NT2/D1 (cell line): ENCODE results near the gene ZFPL1.

ENCODE experiments used
- YY1 ChIP-seq: IDR thresholded peaks from 2 replicates; pipeline ENCODE4 v1.6.1; 2011; ENCODE audit not compliant: insufficient read length, insufficient read depth
- ZNF274 ChIP-seq: IDR thresholded peaks from 2 replicates; pipeline ENCODE4 v1.6.1; 2011; ENCODE audit warnings: mild to moderate bottlenecking, low read depth, low read length

DNA sequence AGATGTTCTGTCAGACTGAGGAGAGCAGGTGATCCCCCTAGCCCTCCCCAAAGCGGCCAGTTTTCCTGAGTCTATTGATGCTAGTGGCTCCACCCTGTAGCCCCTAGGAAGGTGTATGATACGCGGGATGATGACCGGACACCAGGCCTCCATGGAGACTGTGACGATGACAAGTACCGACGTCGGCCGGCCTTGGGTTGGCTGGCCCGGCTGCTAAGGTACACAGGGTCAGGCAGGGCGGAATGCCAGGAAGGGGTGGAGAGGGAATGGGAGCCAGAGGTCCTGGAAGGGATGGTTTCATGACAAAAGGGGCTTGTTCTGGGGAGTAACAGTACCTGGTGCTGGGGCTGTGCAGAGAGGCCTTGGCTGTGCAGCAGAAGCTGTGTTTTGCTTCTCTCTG lies 3.2 kb downstream of the ZFPL1 start:
- no peak for TF ChIP-seq ZNF274
- no peak for TF ChIP-seq YY1
